DOHH2 (cell line): ENCODE results near the gene COX7A2.

Experiments used
- H3F3A ChIP-seq: fragments of 200-600 bp; sonication (generic), shearing (Covaris generic); 2 replicates; pipeline ENCODE4 v1.6.0; 2016; ENCODE audit warnings: antibody characterized with exemption, mild to moderate bottlenecking; ENCODE audit not compliant: control insufficient read depth, insufficient read depth
- H3K27ac ChIP-seq: fragments of 200-600 bp; sonication (generic); 2 replicates; pipeline ENCODE4 v1.5.1; 2014; ENCODE audit warnings: low read depth, mild to moderate bottlenecking, low read length, moderate library complexity
- H3K27me3 ChIP-seq: fragments of 200-600 bp; sonication (generic); 2 replicates; pipeline ENCODE4 v1.6.1; 2014; ENCODE audit warnings: mild to moderate bottlenecking, low read length, mixed read lengths; ENCODE audit not compliant: control insufficient read depth
- H3K36me3 ChIP-seq: fragments of 200-600 bp; sonication (generic); 2 replicates; pipeline ENCODE4 v1.6.1; 2014; ENCODE audit warnings: mild to moderate bottlenecking, low read length, moderate library complexity, mixed read lengths; ENCODE audit not compliant: control insufficient read depth
- H3K4me1 ChIP-seq: fragments of 200-600 bp; sonication (generic); 2 replicates; pipeline ENCODE4 v1.6.1; 2014; ENCODE audit warnings: mild to moderate bottlenecking, low read length, mixed read lengths; ENCODE audit not compliant: control insufficient read depth
- H3K4me2 ChIP-seq: fragments of 200-600 bp; sonication (generic); 2 replicates; pipeline ENCODE4 v1.6.0; 2014; ENCODE audit warnings: mild to moderate bottlenecking, low read length, moderate library complexity
- H3K4me3 ChIP-seq: fragments of 200-600 bp; sonication (generic); 2 replicates; pipeline ENCODE4 v1.5.1; 2014; ENCODE audit warnings: mild to moderate bottlenecking, low read length, mixed read lengths
- H3K79me2 ChIP-seq: fragments of 200-600 bp; sonication (generic); 2 replicates; pipeline ENCODE4 v1.6.1; 2014; ENCODE audit warnings: mild to moderate bottlenecking, low read length, mixed read lengths; ENCODE audit not compliant: control insufficient read depth
- H3K9me2 ChIP-seq: fragments of 200-600 bp; sonication (generic); replicated peaks from 2 replicates; pipeline ENCODE4 v1.6.1; 2014; ENCODE audit warnings: mild to moderate bottlenecking, low read length, mixed read lengths; ENCODE audit not compliant: control insufficient read depth
- H3K9me3 ChIP-seq: fragments of 200-600 bp; sonication (generic); 2 replicates; pipeline ENCODE4 v1.6.1; 2014; ENCODE audit warnings: antibody characterized with exemption, low read length, mixed read lengths; ENCODE audit not compliant: control insufficient read depth, insufficient read depth
- H4K20me1 ChIP-seq: fragments of 200-600 bp; sonication (generic); 2 replicates; pipeline ENCODE4 v1.6.0; 2014; ENCODE audit warnings: low read depth, mild to moderate bottlenecking, antibody characterized with exemption, low read length, moderate library complexity; ENCODE audit not compliant: control insufficient read depth, insufficient read depth
- CTCF ChIP-seq: fragments of 200-600 bp; sonication (generic); IDR thresholded peaks from one replicate; pipeline ENCODE4 v1.5.1; 2014; ENCODE audit warnings: antibody characterized with exemption, mild to moderate bottlenecking, low read depth, low read length; ENCODE audit not compliant: poor library complexity, severe bottlenecking
- EZH2phosphoT487 ChIP-seq: fragments of 200-600 bp; sonication (generic); IDR thresholded peaks from 2 replicates; pipeline ENCODE4 v1.6.1; 2017; ENCODE audit warnings: borderline replicate concordance, mild to moderate bottlenecking, antibody characterized with exemption, low read length, moderate library complexity, mixed read lengths

The COX7A2 gene

DNA sequence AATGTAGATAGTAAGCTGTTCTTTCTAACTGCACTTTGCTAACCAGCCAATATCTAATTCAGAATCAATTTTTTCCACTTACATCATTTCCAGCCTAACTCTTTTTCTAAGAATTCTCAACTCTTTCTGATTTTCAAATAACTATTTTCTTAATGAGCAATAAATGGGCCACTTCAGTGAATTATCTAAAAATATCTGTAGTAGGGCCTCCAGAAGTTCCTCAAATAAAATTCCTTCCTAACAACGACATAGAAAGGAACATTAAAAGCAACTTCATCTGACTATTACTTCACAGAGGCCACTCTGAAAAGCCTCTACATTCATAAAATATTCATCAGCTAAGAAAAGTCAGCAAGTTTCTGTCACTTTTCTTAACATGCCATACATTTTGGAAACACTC, 42.6 kb downstream of the COX7A2 start:
- Histone ChIP-seq H4K20me1 (no peaks in the 10 kb centered on the region), H3K4me1 (no peaks in the 10 kb centered on the region), H3K79me2 (no peaks in the 10 kb centered on the region), H3F3A (no peaks in the 10 kb centered on the region), H3K4me3 (no peak overlapping the region), H3K4me2 (no peak overlapping the region), H3K9me3 (no peaks in the 10 kb centered on the region), H3K27ac (no peak overlapping the region), H3K27me3 (peaks cover 11% of the 10 kb centered on the region), H3K9me2 (no peaks in the 10 kb centered on the region), H3K36me3 (no peaks in the 10 kb centered on the region)
- TF ChIP-seq CTCF (no peak), EZH2phosphoT487 (no peak)

DNA sequence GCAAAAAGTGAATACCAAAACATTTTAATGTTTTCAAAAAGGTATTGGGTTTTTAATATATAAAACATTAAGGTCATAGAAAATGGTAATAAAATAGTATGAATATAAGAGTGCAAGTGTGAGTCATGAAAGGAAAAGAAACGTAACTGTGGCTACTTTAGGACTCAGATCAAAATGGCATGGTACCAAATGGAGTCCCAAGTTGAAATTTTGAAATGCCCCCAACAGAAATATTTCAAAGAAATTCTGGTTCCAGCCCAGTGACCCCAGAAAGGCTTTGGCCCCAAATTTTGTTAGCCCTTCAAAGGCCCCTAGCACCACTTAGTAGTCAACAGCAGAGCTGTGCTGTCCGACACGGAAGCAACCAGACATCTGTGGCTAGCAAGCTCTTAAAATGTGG, 43.7 kb downstream of the COX7A2 start:
- Histone ChIP-seq H3K9me3 (no peaks in the 10 kb centered on the region), H4K20me1 (no peaks in the 10 kb centered on the region), H3K79me2 (no peaks in the 10 kb centered on the region), H3K27ac (no peak overlapping the region), H3K36me3 (no peaks in the 10 kb centered on the region), H3F3A (no peaks in the 10 kb centered on the region), H3K4me2 (no peak overlapping the region), H3K4me1 (no peaks in the 10 kb centered on the region), H3K4me3 (no peak overlapping the region), H3K27me3 (peaks cover 8% of the 10 kb centered on the region), H3K9me2 (no peaks in the 10 kb centered on the region)
- TF ChIP-seq CTCF (no peak), EZH2phosphoT487 (no peak)

- no peaks in the 10 kb centered on the region for H3K79me2 ChIP-seq
- TF ChIP-seq EZH2phosphoT487 (no peak), CTCF (no peak)
- no peak overlapping the region for H3K4me2 ChIP-seq
- no peaks in the 10 kb centered on the region for H3K9me3 ChIP-seq
- H3K27me3 ChIP-seq = 0 out of 2 replicates have a peak, but pooled peaks cover under 1% of the 10 kb centered on the region
- no peaks in the 10 kb centered on the region for H3F3A ChIP-seq
- no peaks in the 10 kb centered on the region for H3K36me3 ChIP-seq
- H3K27ac ChIP-seq = no peak overlapping the region
- H4K20me1 ChIP-seq = no peaks in the 10 kb centered on the region
- no peaks in the 10 kb centered on the region for H3K9me2 ChIP-seq
- H3K4me1 ChIP-seq = no peaks in the 10 kb centered on the region
- no peak overlapping the region for H3K4me3 ChIP-seq
Observed at GRCh38 chr6:75196081-75196687, 47.4 kb downstream of the COX7A2 start.
